ENCODE data around the gene CPA4. TPM values are rescaled to one million over a fixed set of nuclear protein-coding genes. Genes with fewer than 3 reads are reported as not detected.

CPA4 gene
- total and polyA plus RNA-seq, 2 of the 13 experiments (the other 11 are each of a cell fraction or from before 2014, with no cell fraction given) = 0.20 to 0.22 TPM

GRCh38 chr7:130344271-130344866, 51.4 kb downstream of the CPA4 start, which contains the start of gene CPA5:
CPA5 (plus strand) TSS chr7:130344816; CDS start chr7:130346486, 1,670 bp downstream.
- Histone ChIP-seq H3K4me1 (ENCODE audit: insufficient read depth, low read length) (peaks cover 6% of the 10 kb centered on the region; the same call in 1 of the 2 replicates), H2AFZ (ENCODE audit: low read length) (no peak within 1 kb of the TSS), H3K79me2 (ENCODE audit: insufficient read depth, low read length) (no peaks in the 10 kb centered on the region), H3K9ac (ENCODE audit: insufficient read depth, low read depth, low read length) (no peak within 1 kb of the TSS), H4K20me1 (ENCODE audit: insufficient read depth, low read length) (no peaks in the 10 kb centered on the region), H3K36me3 (replicated peaks in 1 of 2; ENCODE audit: control insufficient read depth in 1 of 2, insufficient read depth in 2 of 2, low read length in 2 of 2) (no peaks in the 10 kb centered on the region), H3K27me3 (ENCODE audit: control insufficient read depth in 1 of 2, insufficient read depth in 2 of 2, low read length in 2 of 2) (peaks cover 0 to 3% of the 10 kb centered on the region in 2 experiments; a peak in 2 of 5 replicates), H3K9me3 (ENCODE audit: low read length) (no peaks in the 10 kb centered on the region), H3K4me3 (replicated peaks in 1 of 3; ENCODE audit: insufficient read depth in 1 of 3, low read depth in 2 of 3, low read length in 3 of 3) (no peak within 1 kb of the TSS), H3K27ac (ENCODE audit: extremely low read length, insufficient read depth, low read length) (no peak within 1 kb of the TSS), H3K4me2 (ENCODE audit: low read depth, low read length) (no peak within 1 kb of the TSS)
- CTCF ChIA-PET (ENCODE audit: low intra/inter-chr PET ratio, low total read pairs) = no interaction called here
- DNase-seq (ENCODE audit: low spot score) = no peak
- TF ChIP-seq ATM (IDR thresholded peaks at IDR 0.05; ENCODE audit: borderline replicate concordance) (no peak), CREB1 (IDR thresholded peaks at IDR 0.05) (peak; percentile 92), CREB1 (CRISPR knock-in tag; IDR thresholded peaks at IDR 0.05) (no peak), ATF7 (IDR thresholded peaks at IDR 0.05) (peak; percentile 86), ATF7 (CRISPR knock-in tag; IDR thresholded peaks at IDR 0.05) (no peak), ZNF883 (CRISPR knock-in tag; IDR thresholded peaks at IDR 0.05; ENCODE audit: not compliant biosample characterization) (no peak), ZNF782 (CRISPR knock-in tag; IDR thresholded peaks at IDR 0.05; ENCODE audit: borderline replicate concordance) (no peak)
- POLR2A ChIA-PET = no interaction called here
- 55% methylated on average over 5 of the region's 5 CpGs for WGBS (ENCODE audit: low lambda C conversion rate)
- FAIRE-seq = no peak
- ATAC-seq = no peak
- in situ Hi-C loops (cut with HindIII; ENCODE audit: extremely low pct_ligation_motif_present, low pct_unique_long_range_greater_than_20kb) (no loop called here), intact Hi-C loops (cut with micrococcal nuclease; ENCODE audit: unreplicated experiment) (no loop called here)
- no TSS peak for BruUV-seq (replicated peaks)

GRCh38 chr7:130345136-130345535, 52.2 kb downstream of the CPA4 start:
- H3K27me3 ChIP-seq (ENCODE audit: control insufficient read depth in 1 of 2, insufficient read depth in 2 of 2, low read length in 2 of 2) = peaks cover 3% of the 10 kb centered on the region in 2 experiments; a peak in 3 of 5 replicates
- POLR2A ChIA-PET = no interaction called here
- H3K27ac ChIP-seq (ENCODE audit: extremely low read length, insufficient read depth, low read length) = no peak overlapping the region
- DNase-seq (ENCODE audit: low spot score) = no peak
- H4K20me1 ChIP-seq (ENCODE audit: insufficient read depth, low read length) = no peaks in the 10 kb centered on the region
- no peak overlapping the region for H3K4me2 ChIP-seq (ENCODE audit: low read depth, low read length)
- WGBS (ENCODE audit: low lambda C conversion rate) = 33% methylated on average over 8 of the region's 8 CpGs
- H3K9ac ChIP-seq (ENCODE audit: insufficient read depth, low read depth, low read length) = no peak overlapping the region
- CTCF ChIA-PET (ENCODE audit: low intra/inter-chr PET ratio, low total read pairs) = no interaction called here
- intact Hi-C loops (cut with micrococcal nuclease; ENCODE audit: unreplicated experiment) = no loop called here
- peaks cover 8% of the 10 kb centered on the region for H3K4me1 ChIP-seq (ENCODE audit: insufficient read depth, low read length)
- no peak overlapping the region for H3K4me3 ChIP-seq (replicated peaks in 1 of 3; ENCODE audit: insufficient read depth in 1 of 3, low read depth in 2 of 3, low read length in 3 of 3)
- H3K36me3 ChIP-seq (replicated peaks in 1 of 2; ENCODE audit: control insufficient read depth in 1 of 2, insufficient read depth in 2 of 2, low read length in 2 of 2) = no peaks in the 10 kb centered on the region
- in situ Hi-C loops (cut with HindIII; ENCODE audit: extremely low pct_ligation_motif_present, low pct_unique_long_range_greater_than_20kb) = no loop called here
- no peaks in the 10 kb centered on the region for H3K79me2 ChIP-seq (ENCODE audit: insufficient read depth, low read length)
- no peak for ATAC-seq
- no TSS peak for BruUV-seq (replicated peaks)
- TF ChIP-seq SRSF9 (IDR thresholded peaks at IDR 0.05; ENCODE audit: borderline replicate concordance, insufficient read depth, low read depth, low read length, poor library complexity, severe bottlenecking) = no peak
- no peak for TF ChIP-seq PBX2 (CRISPR knock-in tag; IDR thresholded peaks at IDR 0.05)
- no peak for TF ChIP-seq ZNF747 (CRISPR knock-in tag; IDR thresholded peaks at IDR 0.05; ENCODE audit: borderline replicate concordance)
- TF ChIP-seq KDM5A (IDR thresholded peaks at IDR 0.05; ENCODE audit: borderline replicate concordance, low read length) = no peak
- no peak for TF ChIP-seq NFYC (CRISPR knock-in tag; IDR thresholded peaks at IDR 0.05)
- TF ChIP-seq RAD21 (CRISPR knock-in tag; IDR thresholded peaks at IDR 0.05) = no peak
- TF ChIP-seq RFX5 (IDR thresholded peaks at IDR 0.05; ENCODE audit: low read depth, low read length) = no peak
- TF ChIP-seq YEATS4 (CRISPR knock-in tag; IDR thresholded peaks at IDR 0.05; ENCODE audit: borderline replicate concordance) = no peak
- no peak for TF ChIP-seq TBP (CRISPR knock-in tag; IDR thresholded peaks at IDR 0.05)
- H3K9me3 ChIP-seq (ENCODE audit: low read length) = no peaks in the 10 kb centered on the region
- H2AFZ ChIP-seq (ENCODE audit: low read length) = no peak overlapping the region
- FAIRE-seq = no peak
